HepG2 (cell line): ENCODE results near the gene PLXDC2. TPM values are rescaled to one million over a fixed set of nuclear protein-coding genes. Genes with fewer than 3 reads are reported as not detected.

ENCODE experiments used
- ATAC-seq: fragments of 200-7000 bp; cut with Tn5 transposase; 3 replicates; pipeline ENCODE4 v1.9.1; 2020; ENCODE audit warnings: mild to moderate bottlenecking, moderate library complexity
- BruUV-seq: library from RNA; stranded (reverse); fragments of 400-500 nt; replicated peaks from 2 replicates; lab custom pipeline; 2021; lab: Mats Ljungman, UMichigan
- CTCF ChIA-PET: fragments of 300-600 bp; formaldehyde crosslinking; extraction: SDS; loops from one replicate; lab custom pipeline; 2021; ENCODE audit warnings: low total read pairs, inconsistent platforms, low intra/inter-chr PET ratio; lab: Yijun Ruan, JAX
- POLR2A ChIA-PET: fragments of 350-600 bp; sonication (Branson Sonifier 250); formaldehyde crosslinking; loops from one replicate; lab custom pipeline; 2020; ENCODE audit warnings: antibody characterized with exemption, inconsistent platforms; lab: Yijun Ruan, JAX
- DNase-seq: peaks from one replicate; pipeline ENCODE4 v3.0.0-alpha.2; 2015; ENCODE audit warnings: low spot score
- FAIRE-seq: peaks from 3 replicates; lab custom pipeline; 2011; peaks lifted over from hg19 to GRCh38; lab: Jason Lieb, UNC
- H2AFZ ChIP-seq: one replicate; pipeline ENCODE4 v1.6.1; 2011; ENCODE audit warnings: low read length, inconsistent platforms
- H3K27ac ChIP-seq: fragments of 300-600 bp; 3 replicates; pipeline ENCODE4 v1.8.0; 2011; ENCODE audit warnings: mixed run types, mild to moderate bottlenecking, mixed read lengths, low read length, inconsistent platforms; ENCODE audit not compliant: insufficient read depth; ENCODE audit errors: extremely low read length
- H3K27me3 ChIP-seq, 2 experiments: fragments of 200-600 bp in 1 of 2; 2 replicates in 1 of 2; 3 replicates in 1 of 2; pipeline versions ENCODE4 v1.6.0 to v1.8.0; 2011; ENCODE audit warnings: low read length in 2 of 2, mild to moderate bottlenecking in 2 of 2, moderate library complexity in 2 of 2, inconsistent platforms in 1 of 2; ENCODE audit not compliant: insufficient read depth in 2 of 2, control insufficient read depth in 1 of 2
- H3K36me3 ChIP-seq, 2 experiments: fragments of 200-600 bp in 1 of 2; replicated peaks in 1 of 2; 2 replicates in 1 of 2; 3 replicates in 1 of 2; pipeline versions ENCODE4 v1.5.1 to v1.8.0; 2011; ENCODE audit warnings: low read length in 2 of 2, inconsistent platforms in 1 of 2; ENCODE audit not compliant: insufficient read depth in 2 of 2, control insufficient read depth in 1 of 2
- H3K4me1 ChIP-seq: 2 replicates; pipeline ENCODE4 v1.5.1; 2012; ENCODE audit warnings: low read length, inconsistent platforms; ENCODE audit not compliant: insufficient read depth
- H3K4me2 ChIP-seq: 2 replicates; pipeline ENCODE4 v1.6.0; 2011; ENCODE audit warnings: low read depth, low read length, inconsistent platforms
- H3K4me3 ChIP-seq, 3 experiments: fragments of 200-600 bp in 1 of 3; sonication (generic), shearing (Covaris generic) in 1 of 3; replicated peaks in 1 of 3; 2 replicates each; pipeline ENCODE4 v1.5.1; 2011 to 2016; ENCODE audit warnings: low read length in 3 of 3, inconsistent platforms in 2 of 3, low read depth in 2 of 3, mild to moderate bottlenecking in 2 of 3, control low read depth in 1 of 3, mixed read lengths in 1 of 3; ENCODE audit not compliant: insufficient read depth in 1 of 3
- H3K79me2 ChIP-seq: one replicate; pipeline ENCODE4 v1.6.1; 2011; ENCODE audit warnings: low read length, inconsistent platforms; ENCODE audit not compliant: insufficient read depth
- H3K9ac ChIP-seq: 2 replicates; pipeline ENCODE4 v1.6.0; 2011; ENCODE audit warnings: mild to moderate bottlenecking, low read depth, low read length, inconsistent platforms; ENCODE audit not compliant: insufficient read depth
- H3K9me3 ChIP-seq: 2 replicates; pipeline ENCODE4 v1.5.1; 2012; ENCODE audit warnings: mild to moderate bottlenecking, low read length
- H4K20me1 ChIP-seq: 2 replicates; pipeline ENCODE4 v1.6.0; 2011; ENCODE audit warnings: inconsistent platforms, mild to moderate bottlenecking, low read length, moderate library complexity; ENCODE audit not compliant: insufficient read depth
- ESRRA ChIP-seq: sonication (generic); formaldehyde crosslinking; IDR thresholded peaks from 2 replicates; pipeline ENCODE4 v1.5.1; 2020; ENCODE audit warnings: mild to moderate bottlenecking, low read depth, missing genetic modification reagents
- HES4 ChIP-seq: sonication (generic); formaldehyde crosslinking; IDR thresholded peaks from 2 replicates; pipeline ENCODE4 v1.9.0; 2021; ENCODE audit warnings: mild to moderate bottlenecking, missing genetic modification reagents, borderline replicate concordance
- HOXA3 ChIP-seq: sonication (generic); formaldehyde crosslinking; IDR thresholded peaks from 2 replicates; pipeline ENCODE4 v1.5.0; 2020; ENCODE audit warnings: missing genetic modification reagents
- KLF9 ChIP-seq: IDR thresholded peaks from 2 replicates; pipeline ENCODE4 v1.6.1; 2016; ENCODE audit warnings: low read depth
- MTA3 ChIP-seq: sonication (generic); formaldehyde crosslinking; IDR thresholded peaks from 2 replicates; pipeline ENCODE4 v1.4.0; 2020; ENCODE audit warnings: missing genetic modification reagents
- MYC ChIP-seq: sonication (generic); formaldehyde crosslinking; IDR thresholded peaks from 2 replicates; pipeline ENCODE4 v1.9.0; 2021; ENCODE audit warnings: missing genetic modification reagents, borderline replicate concordance
- MYNN ChIP-seq: sonication (generic); formaldehyde crosslinking; IDR thresholded peaks from 2 replicates; pipeline ENCODE4 v1.4.0; 2020; ENCODE audit warnings: mild to moderate bottlenecking, low read depth, missing genetic modification reagents
- MYPOP ChIP-seq: sonication (generic); formaldehyde crosslinking; IDR thresholded peaks from 2 replicates; pipeline ENCODE4 v1.8.1; 2023; ENCODE audit warnings: mild to moderate bottlenecking, moderate library complexity, missing genetic modification reagents
- POGK ChIP-seq: sonication (generic); formaldehyde crosslinking; conservative IDR thresholded peaks from 2 replicates; pipeline ENCODE4 v1.8.0; 2022; ENCODE audit warnings: mild to moderate bottlenecking, moderate library complexity, missing genetic modification reagents
- POLR2AphosphoS5 ChIP-seq: IDR thresholded peaks from 2 replicates; pipeline ENCODE4 v1.6.1; 2012; ENCODE audit warnings: low read depth, low read length
- PRDM10 ChIP-seq: sonication (generic); formaldehyde crosslinking; IDR thresholded peaks from 2 replicates; pipeline ENCODE4 v1.4.0; 2020; ENCODE audit warnings: low read depth, missing genetic modification reagents
- RCOR2 ChIP-seq: IDR thresholded peaks from 2 replicates; pipeline ENCODE4 v1.6.1; 2016; ENCODE audit warnings: missing biosample characterization, missing genetic modification reagents
- ZNF678 ChIP-seq: sonication (generic); formaldehyde crosslinking; IDR thresholded peaks from 2 replicates; pipeline ENCODE4 v1.4.0; 2020; ENCODE audit warnings: mild to moderate bottlenecking, missing genetic modification reagents
- ZSCAN21 ChIP-seq: sonication (generic); formaldehyde crosslinking; IDR thresholded peaks from 2 replicates; pipeline ENCODE4 v1.8.0; 2022; ENCODE audit warnings: mild to moderate bottlenecking, missing genetic modification reagents, moderate library complexity, borderline replicate concordance
- WGBS: methylation state at CpG from one replicate; pipeline ENCODE4 v1.1.6; 2017; ENCODE audit warnings: low lambda C conversion rate; 5-methylcytosine and 5-hydroxymethylcytosine counted together
- in situ Hi-C: cut with HindIII; loops from 2 replicates; pipeline ENCODE4 v1.10.0; 2017; ENCODE audit warnings: low pct_unique_long_range_greater_than_20kb; ENCODE audit not compliant: extremely low pct_ligation_motif_present
- intact Hi-C: fragments of 100-400 bp; cut with micrococcal nuclease; formaldehyde crosslinking; loops from one replicate; pipeline ENCODE4 v1.10.0; 2022; ENCODE audit not compliant: unreplicated experiment
- polyA plus RNA-seq, 8 experiments: library from polyadenylated mRNA; depleted of rRNA in 3 of 8; stranded (reverse) in 7 of 8; unstranded in 1 of 8; fragments of >200 nt; fragmentation: Illumina TruSeq in 4 of 8; extraction: Trizol in 4 of 8; gene quantifications; 2 replicates each; pipeline versions ENCODE4 v1.2.1 to v1.2.3, GENCODE V29; 2011 to 2016; ENCODE audit warnings: low read depth in 4 of 8, missing spikeins in 1 of 8, mixed read lengths in 1 of 8; ENCODE audit not compliant: insufficient read depth in 1 of 8
- total RNA-seq, 5 experiments: library from RNA; depleted of rRNA; stranded (reverse); fragments of >200 nt; fragmentation: Illumina TruSeq; extraction: Trizol; gene quantifications; 2 replicates each; pipeline ENCODE4 v1.2.3, GENCODE V29; 2016; ENCODE audit warnings: low read depth in 1 of 5

Gene PLXDC2
- total and polyA plus RNA-seq, 2 of the 13 experiments (the other 11 are each of a cell fraction or from before 2014, with no cell fraction given): 2.1 to 2.4 TPM

- Histone ChIP-seq H3K4me2 (no peak overlapping the region), H2AFZ (no peak overlapping the region), H3K4me1 (peaks cover 22% of the 10 kb centered on the region), H3K4me3 (no peak overlapping the region), H3K27me3 (no peaks in the 10 kb centered on the region), H3K27ac (no peak overlapping the region), H3K79me2 (no peaks in the 10 kb centered on the region), H3K36me3 (no peaks in the 10 kb centered on the region), H4K20me1 (no peaks in the 10 kb centered on the region), H3K9ac (no peak overlapping the region), H3K9me3 (peaks cover 6% of the 10 kb centered on the region; the same call in 1 of the 2 replicates)
- ChIA-PET POLR2A (no interaction called here), CTCF (no interaction called here)
- intact Hi-C loops (loop anchor here (10.0 kb wide), 1 partner anchor 60 kb away; no protein-coding TSS in a partner anchor), in situ Hi-C loops (no loop called here)
- FAIRE-seq (no peak), ATAC-seq (no peak), DNase-seq (no peak)
- WGBS: 46% methylated on average over 5 of the region's 5 CpGs
- TF ChIP-seq ZNF678: no peak
- no peak for TF ChIP-seq POGK (CRISPR knock-in tag)
- no peak for TF ChIP-seq MYC (CRISPR knock-in tag)
- no peak for TF ChIP-seq MTA3 (CRISPR knock-in tag)
- no peak for TF ChIP-seq HOXA3 (CRISPR knock-in tag)
- TF ChIP-seq ESRRA (CRISPR knock-in tag): no peak
- TF ChIP-seq RCOR2 (CRISPR knock-in tag): no peak
- TF ChIP-seq MYNN: no peak
- no peak for TF ChIP-seq HES4
- no peak for TF ChIP-seq MYPOP (CRISPR knock-in tag)
- no peak for TF ChIP-seq POLR2AphosphoS5
- TF ChIP-seq ZSCAN21 (CRISPR knock-in tag): no peak
- TF ChIP-seq KLF9 (CRISPR knock-in tag): no peak
- no peak for TF ChIP-seq PRDM10 (CRISPR knock-in tag)
- BruUV-seq: no TSS peak
Observed at GRCh38 chr10:20085115-20085514, 268.9 kb downstream of the PLXDC2 start.
